ENCODE data around the gene CHMP4B.

Gene CHMP4B

DNA sequence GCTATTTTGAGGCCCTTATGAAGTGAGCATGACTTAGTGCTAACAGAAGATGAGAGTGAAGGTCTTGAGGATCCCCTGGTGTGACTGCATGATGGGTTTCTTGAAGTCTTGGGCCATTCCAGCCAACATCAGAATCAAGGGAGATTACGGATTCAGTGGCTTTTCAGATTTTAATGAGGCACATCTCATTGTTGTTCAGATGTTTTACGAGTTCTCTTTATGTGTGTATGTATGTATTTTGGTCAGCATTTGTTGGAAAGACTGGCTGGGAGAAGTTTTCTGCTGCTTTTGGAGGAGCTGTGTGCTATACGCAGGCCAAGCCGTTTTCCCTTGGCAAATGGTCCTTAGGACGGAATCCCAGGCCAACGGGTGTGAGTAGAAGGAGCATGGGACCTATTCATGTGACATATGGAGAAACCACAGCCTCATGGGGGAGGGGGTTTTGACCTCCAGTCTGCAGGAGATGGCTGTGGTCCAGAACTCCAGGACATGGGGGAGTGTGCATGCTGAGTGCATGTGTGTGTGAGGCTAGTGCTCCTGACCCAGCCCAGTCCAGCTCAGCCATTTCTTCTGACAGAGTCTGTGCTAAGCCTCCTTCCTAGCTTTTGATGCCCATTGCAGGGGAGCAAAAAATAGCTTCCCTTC is 35.3 kb downstream of the CHMP4B start:
- TF ChIP-seq, protein P1, sequence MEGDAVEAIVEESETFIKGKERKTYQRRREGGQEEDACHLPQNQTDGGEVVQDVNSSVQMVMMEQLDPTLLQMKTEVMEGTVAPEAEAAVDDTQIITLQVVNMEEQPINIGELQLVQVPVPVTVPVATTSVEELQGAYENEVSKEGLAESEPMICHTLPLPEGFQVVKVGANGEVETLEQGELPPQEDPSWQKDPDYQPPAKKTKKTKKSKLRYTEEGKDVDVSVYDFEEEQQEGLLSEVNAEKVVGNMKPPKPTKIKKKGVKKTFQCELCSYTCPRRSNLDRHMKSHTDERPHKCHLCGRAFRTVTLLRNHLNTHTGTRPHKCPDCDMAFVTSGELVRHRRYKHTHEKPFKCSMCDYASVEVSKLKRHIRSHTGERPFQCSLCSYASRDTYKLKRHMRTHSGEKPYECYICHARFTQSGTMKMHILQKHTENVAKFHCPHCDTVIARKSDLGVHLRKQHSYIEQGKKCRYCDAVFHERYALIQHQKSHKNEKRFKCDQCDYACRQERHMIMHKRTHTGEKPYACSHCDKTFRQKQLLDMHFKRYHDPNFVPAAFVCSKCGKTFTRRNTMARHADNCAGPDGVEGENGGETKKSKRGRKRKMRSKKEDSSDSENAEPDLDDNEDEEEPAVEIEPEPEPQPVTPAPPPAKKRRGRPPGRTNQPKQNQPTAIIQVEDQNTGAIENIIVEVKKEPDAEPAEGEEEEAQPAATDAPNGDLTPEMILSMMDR (IDR thresholded peaks at IDR 0.05): no peak
- TF ChIP-seq ZFX (IDR thresholded peaks at IDR 0.05; ENCODE audit: borderline replicate concordance): no peak
- no peak overlapping the region for H3K27ac ChIP-seq

DNA sequence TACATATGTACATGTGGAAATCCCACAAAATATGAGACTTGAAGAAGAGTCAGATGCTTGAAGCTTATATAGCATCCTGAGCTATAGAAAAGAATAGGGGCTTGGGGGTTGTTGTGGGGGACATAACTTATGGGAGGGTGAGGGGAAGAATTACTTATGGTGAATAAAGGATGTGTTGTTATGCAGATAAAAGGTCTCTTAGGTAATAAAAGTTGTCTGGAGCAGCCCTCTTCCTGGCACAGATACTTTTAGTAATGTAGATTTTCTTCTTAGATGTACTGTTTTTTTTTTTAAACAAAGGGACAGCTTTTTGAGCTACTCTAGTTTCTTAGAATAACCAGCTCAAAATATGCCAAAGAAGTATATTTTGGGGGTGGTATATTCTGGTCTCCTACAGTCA is 35.9 kb downstream of the CHMP4B start:
- TF ChIP-seq, protein P1 (IDR thresholded peaks at IDR 0.05): no peak
- TF ChIP-seq ZFX (IDR thresholded peaks at IDR 0.05; ENCODE audit: borderline replicate concordance): no peak
- H3K27ac ChIP-seq: no peak overlapping the region

DNA sequence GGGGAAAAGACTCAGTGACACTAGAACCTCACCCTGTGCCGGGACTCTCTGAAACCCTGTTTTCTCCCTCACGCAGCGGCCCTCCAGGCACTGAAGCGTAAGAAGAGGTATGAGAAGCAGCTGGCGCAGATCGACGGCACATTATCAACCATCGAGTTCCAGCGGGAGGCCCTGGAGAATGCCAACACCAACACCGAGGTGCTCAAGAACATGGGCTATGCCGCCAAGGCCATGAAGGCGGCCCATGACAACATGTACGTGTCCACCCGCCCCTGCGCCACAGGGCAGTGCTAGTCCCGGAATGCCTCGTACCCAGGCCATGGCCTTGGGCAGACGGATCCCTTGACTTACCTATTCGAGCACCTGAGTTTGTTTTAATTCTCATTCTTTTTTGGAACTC is 37.2 kb downstream of the CHMP4B start:
- no peak for TF ChIP-seq ZFX (IDR thresholded peaks at IDR 0.05; ENCODE audit: borderline replicate concordance)
- TF ChIP-seq, protein P1 (IDR thresholded peaks at IDR 0.05): no peak
- H3K27ac ChIP-seq: no peak overlapping the region

DNA sequence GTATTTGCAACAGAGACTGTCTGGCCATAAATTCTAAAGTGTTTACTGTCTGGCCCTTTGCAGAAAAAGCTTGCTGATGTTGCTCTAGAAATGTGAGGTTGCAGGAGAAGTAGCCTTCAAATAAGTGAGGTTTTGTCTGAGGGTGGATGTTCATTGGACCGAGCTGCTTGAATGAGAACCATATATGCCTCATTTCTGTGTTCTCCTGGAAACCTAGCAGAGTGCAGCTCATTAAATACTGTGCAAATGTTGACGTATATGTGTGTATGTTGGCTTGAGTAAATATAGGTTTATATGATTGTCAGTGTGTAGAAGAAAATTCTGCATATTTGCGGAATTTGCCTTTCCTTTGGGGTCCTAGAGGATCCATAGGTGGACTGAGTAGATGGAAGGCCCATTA is 39.0 kb downstream of the CHMP4B start:
- TF ChIP-seq, protein P1 (IDR thresholded peaks at IDR 0.05): no peak
- TF ChIP-seq ZFX (IDR thresholded peaks at IDR 0.05; ENCODE audit: borderline replicate concordance): no peak
- H3K27ac ChIP-seq: peak overlapping the region; percentile 48

DNA sequence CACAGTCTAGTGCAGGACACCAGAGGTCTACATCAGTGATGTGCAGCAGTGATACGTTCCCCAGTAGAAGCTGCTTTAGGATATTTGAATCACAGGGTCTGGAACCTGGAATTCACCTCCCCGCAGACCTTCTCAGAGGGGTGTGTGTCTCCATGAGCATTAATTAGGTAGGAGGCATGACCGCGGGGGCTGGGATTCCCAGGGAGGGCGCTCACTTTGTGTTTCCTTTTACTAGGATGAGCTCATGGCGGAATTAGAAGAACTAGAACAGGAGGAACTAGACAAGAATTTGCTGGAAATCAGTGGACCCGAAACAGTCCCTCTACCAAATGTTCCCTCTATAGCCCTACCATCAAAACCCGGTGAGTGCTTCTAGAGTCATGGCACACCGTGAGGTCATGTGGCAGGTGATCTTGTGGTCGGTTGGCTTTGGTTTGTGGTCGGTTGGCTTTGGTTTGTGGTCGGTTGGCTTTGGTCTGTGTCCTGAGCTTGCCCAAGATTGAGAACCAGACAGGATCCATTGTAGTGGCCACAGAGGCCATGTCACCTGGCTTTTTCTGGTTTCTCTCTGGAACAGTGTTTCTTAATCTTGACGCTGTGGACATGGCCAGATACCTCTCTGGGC is 40.8 kb downstream of the CHMP4B start:
- no peak overlapping the region for H3K27ac ChIP-seq
- no peak for TF ChIP-seq ZFX (IDR thresholded peaks at IDR 0.05; ENCODE audit: borderline replicate concordance)
- TF ChIP-seq, protein P1 (IDR thresholded peaks at IDR 0.05): no peak

DNA sequence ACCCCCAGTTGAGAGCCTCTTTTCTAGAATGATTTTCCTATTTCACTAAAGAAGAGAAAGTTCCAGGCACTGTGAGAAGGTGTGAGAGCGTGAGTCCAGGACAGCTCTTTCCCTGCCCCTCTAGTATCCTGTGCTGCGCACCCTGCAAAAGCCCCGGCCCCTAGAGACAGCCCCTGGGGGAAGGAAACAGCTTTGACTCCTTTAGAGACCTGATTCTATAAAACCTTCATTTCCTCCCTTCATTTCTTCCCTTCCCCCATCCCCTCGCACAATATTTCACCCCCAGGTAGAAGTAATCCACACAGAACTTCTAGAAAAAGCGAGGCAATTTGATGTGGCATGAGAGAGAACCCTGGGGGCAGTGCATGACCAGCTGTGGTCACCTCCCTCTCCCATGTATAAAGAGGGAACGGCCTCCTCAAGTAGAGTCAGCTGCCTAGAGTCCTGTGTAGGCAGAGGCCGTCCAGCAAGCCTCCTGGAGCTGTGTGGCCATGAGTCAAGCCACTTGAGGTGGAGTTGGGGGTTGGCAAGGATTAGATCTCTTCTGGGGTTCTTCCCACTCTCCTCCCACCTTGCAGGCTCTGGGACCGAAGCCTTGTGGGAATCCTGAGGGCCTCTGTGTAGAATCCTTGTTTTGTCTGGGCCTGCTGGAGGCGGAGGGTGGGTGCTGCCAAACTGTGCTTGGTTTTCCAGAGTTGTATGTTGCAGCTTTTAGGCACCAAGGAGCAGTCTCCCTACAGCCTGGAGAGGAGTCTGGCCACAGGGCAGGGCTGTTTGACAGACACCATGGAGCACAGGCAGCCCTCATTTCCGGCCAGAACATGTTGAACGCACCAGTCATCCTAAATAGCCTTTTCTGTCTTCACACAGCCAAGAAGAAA is 41.7 kb downstream of the CHMP4B start:
- TF ChIP-seq, protein P1 (IDR thresholded peaks at IDR 0.05): no peak
- no peak for TF ChIP-seq ZFX (IDR thresholded peaks at IDR 0.05; ENCODE audit: borderline replicate concordance)
- no peak overlapping the region for H3K27ac ChIP-seq

DNA sequence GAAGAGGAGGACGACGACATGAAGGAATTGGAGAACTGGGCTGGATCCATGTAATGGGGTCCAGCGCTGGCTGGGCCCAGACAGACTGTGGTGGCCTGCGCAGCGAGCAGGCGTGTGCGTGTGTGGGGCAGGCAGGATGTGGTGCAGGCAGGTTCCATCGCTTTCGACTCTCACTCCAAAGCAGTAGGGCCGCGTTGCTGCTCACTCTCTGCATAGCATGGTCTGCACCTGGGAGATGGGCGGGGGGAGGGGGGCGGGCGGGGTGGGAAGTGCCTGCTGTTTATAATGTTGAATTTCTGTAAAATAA is 42.3 kb downstream of the CHMP4B start:
- no peak overlapping the region for H3K27ac ChIP-seq
- no peak for TF ChIP-seq ZFX (IDR thresholded peaks at IDR 0.05; ENCODE audit: borderline replicate concordance)
- TF ChIP-seq, protein P1 (IDR thresholded peaks at IDR 0.05): no peak
